HG03175 (cell line): ENCODE data around the gene CELSR1.

Experiments used
- ATAC-seq: cut with Tn5 transposase; IDR thresholded peaks from one replicate; pipeline ENCODE4 v1.9.1; 2021; ENCODE audit warnings: mild to moderate bottlenecking, moderate library complexity; ENCODE audit not compliant: unreplicated experiment

CELSR1 gene

GRCh38 chr22:46354176-46354992 lies 183.0 kb downstream of the CELSR1 start:
- no peak for ATAC-seq

GRCh38 chr22:46353483-46354105 lies 183.8 kb downstream of the CELSR1 start:
- no peak for ATAC-seq

GRCh38 chr22:46352691-46353386 lies 184.6 kb downstream of the CELSR1 start:
- no peak for ATAC-seq

- no peak for ATAC-seq
Measured at GRCh38 chr22:46352276-46352675, 185.1 kb downstream of the CELSR1 start.

GRCh38 chr22:46351767-46352166 lies 185.7 kb downstream of the CELSR1 start:
- ATAC-seq: no peak

GRCh38 chr22:46351131-46351735 lies 186.2 kb downstream of the CELSR1 start:
- no peak for ATAC-seq

- no peak for ATAC-seq
Measured at GRCh38 chr22:46350646-46351045, 186.8 kb downstream of the CELSR1 start.

- no peak for ATAC-seq
Measured at GRCh38 chr22:46350121-46350520, 187.3 kb downstream of the CELSR1 start.

- ATAC-seq: no peak
Measured at GRCh38 chr22:46349681-46350080, 187.7 kb downstream of the CELSR1 start.

- no peak for ATAC-seq
Measured at GRCh38 chr22:46349238-46349637, 188.2 kb downstream of the CELSR1 start.

GRCh38 chr22:46348099-46348695 lies 189.2 kb downstream of the CELSR1 start:
- ATAC-seq: no peak

GRCh38 chr22:46347646-46348045 lies 189.8 kb downstream of the CELSR1 start:
- ATAC-seq: no peak

GRCh38 chr22:46346680-46347405 lies 190.6 kb downstream of the CELSR1 start:
- no peak for ATAC-seq

- ATAC-seq: no peak
Measured at GRCh38 chr22:46340676-46341075, 196.7 kb downstream of the CELSR1 start.

GRCh38 chr22:46339956-46340355 lies 197.5 kb downstream of the CELSR1 start:
- no peak for ATAC-seq

- no peak for ATAC-seq
Measured at GRCh38 chr22:46338636-46339035, 198.8 kb downstream of the CELSR1 start.

GRCh38 chr22:46337870-46338269 lies 199.6 kb downstream of the CELSR1 start:
- no peak for ATAC-seq

- ATAC-seq: no peak
Measured at GRCh38 chr22:46336119-46337078, 201.0 kb downstream of the CELSR1 start.
